ENCODE measurements around the gene ELAVL4. TPM values are rescaled to one million over a fixed set of nuclear protein-coding genes. Genes with fewer than 3 reads are reported as not detected.

The ELAVL4 gene
- total RNA-seq, 1 donor from 2014 or later: not detected

- no peak for TF ChIP-seq CTCF (IDR thresholded peaks at IDR 0.05; ENCODE audit: unreplicated experiment)
- no peak overlapping the region for H3K4me3 Mint-ChIP-seq
- H3K36me3 Mint-ChIP-seq: no peaks in the 10 kb centered on the region
- no peaks in the 10 kb centered on the region for H3K4me1 Mint-ChIP-seq
- peaks cover 74% of the 10 kb centered on the region for H3K9me3 Mint-ChIP-seq
- no peaks in the 10 kb centered on the region for H3K27me3 Mint-ChIP-seq (ENCODE audit: low read depth)
- no peak overlapping the region for H3K27ac Mint-ChIP-seq
- DNase-seq (ENCODE audit: low spot score in 2 of 2, unreplicated experiment in 2 of 2): no peak
Observed at GRCh38 chr1:50080904-50081586, 27.7 kb upstream of the ELAVL4 start.

GRCh38 chr1:50084389-50084788, 24.3 kb upstream of the ELAVL4 start:
- H3K36me3 Mint-ChIP-seq: no peaks in the 10 kb centered on the region
- TF ChIP-seq CTCF (IDR thresholded peaks at IDR 0.05; ENCODE audit: unreplicated experiment): no peak
- H3K4me3 Mint-ChIP-seq: no peak overlapping the region
- H3K27ac Mint-ChIP-seq: no peak overlapping the region
- no peak for DNase-seq (ENCODE audit: low spot score in 2 of 2, unreplicated experiment in 2 of 2)
- no peaks in the 10 kb centered on the region for H3K4me1 Mint-ChIP-seq
- H3K9me3 Mint-ChIP-seq: peaks cover 62% of the 10 kb centered on the region
- no peaks in the 10 kb centered on the region for H3K27me3 Mint-ChIP-seq (ENCODE audit: low read depth)

- H3K4me1 Mint-ChIP-seq: no peaks in the 10 kb centered on the region
- no peak for DNase-seq (ENCODE audit: low spot score in 2 of 2, unreplicated experiment in 2 of 2)
- H3K4me3 Mint-ChIP-seq: no peak overlapping the region
- H3K27ac Mint-ChIP-seq: no peak overlapping the region
- TF ChIP-seq CTCF (IDR thresholded peaks at IDR 0.05; ENCODE audit: unreplicated experiment): no peak
- peaks cover 69% of the 10 kb centered on the region for H3K9me3 Mint-ChIP-seq
- H3K36me3 Mint-ChIP-seq: no peaks in the 10 kb centered on the region
- H3K27me3 Mint-ChIP-seq (ENCODE audit: low read depth): no peaks in the 10 kb centered on the region
Observed at GRCh38 chr1:50091068-50091467, 17.7 kb upstream of the ELAVL4 start.

GRCh38 chr1:50095716-50096115, 13.0 kb upstream of the ELAVL4 start:
- no peaks in the 10 kb centered on the region for H3K4me1 Mint-ChIP-seq
- no peak overlapping the region for H3K4me3 Mint-ChIP-seq
- H3K36me3 Mint-ChIP-seq: no peaks in the 10 kb centered on the region
- H3K27ac Mint-ChIP-seq: no peak overlapping the region
- no peaks in the 10 kb centered on the region for H3K27me3 Mint-ChIP-seq (ENCODE audit: low read depth)
- H3K9me3 Mint-ChIP-seq: peaks cover 62% of the 10 kb centered on the region
- no peak for TF ChIP-seq CTCF (IDR thresholded peaks at IDR 0.05; ENCODE audit: unreplicated experiment)
- no peak for DNase-seq (ENCODE audit: low spot score in 2 of 2, unreplicated experiment in 2 of 2)

- H3K36me3 Mint-ChIP-seq: no peaks in the 10 kb centered on the region
- H3K9me3 Mint-ChIP-seq: peaks cover 52% of the 10 kb centered on the region
- no peak overlapping the region for H3K27ac Mint-ChIP-seq
- no peak for DNase-seq (ENCODE audit: low spot score in 2 of 2, unreplicated experiment in 2 of 2)
- no peak for TF ChIP-seq CTCF (IDR thresholded peaks at IDR 0.05; ENCODE audit: unreplicated experiment)
- H3K4me3 Mint-ChIP-seq: no peak overlapping the region
- no peaks in the 10 kb centered on the region for H3K4me1 Mint-ChIP-seq
- H3K27me3 Mint-ChIP-seq (ENCODE audit: low read depth): no peaks in the 10 kb centered on the region
Observed at GRCh38 chr1:50097021-50097679, 11.6 kb upstream of the ELAVL4 start.
